Heart left ventricle (tissue), 13 donors: ENCODE data around the gene SMURF1.

ENCODE experiments used
- CTCF ChIP-seq, 12 donors: fragments of 200-600 bp; sonication (generic) in 4 of 12; IDR thresholded peaks; one replicate each; pipeline versions ENCODE4 v1.5.0 to v1.8.0; 2018 to 2022; ENCODE audit warnings: antibody characterized with exemption in 12 of 12, mild to moderate bottlenecking in 5 of 12
- POLR2A ChIP-seq, 2 donors: fragments of 450-650 bp; IDR thresholded peaks; one replicate each; pipeline ENCODE4 v1.6.1; 2017; ENCODE audit warnings: antibody characterized with exemption in 2 of 2, mild to moderate bottlenecking in 2 of 2, moderate library complexity in 2 of 2
- donor health status: ischemic (EF 13 %, LVEDD 7.1; RV severe dilation, severe dysfunction).
- donor health status: DM: no; HTN: yes; CAD: no.
- donor health status: DM: no; HTN: no; CAD: no.
- donor health status: ischemic (EF 25% LVEDD 6.9; RV normal size, moderate dysfunction).
- donor health status: ischemic (EF 25% LVEDD 5.7; RV mildly dilated, moderate dysfunction).
- donor health status: ischemic (EF 35%, LVEDD 5.7; RV mildly dilated, moderate dysfunction).
- donor health status: nonischemic (EF 11% LVEDD 7.7; RV severe dilation, severe dysfunction).
- donor health status: DM: yes; HTN: yes; CAD: no.
- donor health status: PGD.
- donor health status: ischemic (EF 29% LVEDD 5.4; RV normal size, mild dysfunction).
- donor health status: nonischemic (EF 23%, LVEDD 6.1; RV moderate dilation, normal function).

- no peak for TF ChIP-seq CTCF (IDR thresholded peaks at IDR 0.05)
- TF ChIP-seq POLR2A (IDR thresholded peaks at IDR 0.05) = no peak
Observed at GRCh38 chr7:99083068-99083651, 60.7 kb downstream of the SMURF1 start.
